HG03280 (cell line): ENCODE results near the gene PNPLA2.

ENCODE experiments used
- ATAC-seq: cut with Tn5 transposase; IDR thresholded peaks from one replicate; pipeline ENCODE4 v1.9.1; 2021; ENCODE audit warnings: mild to moderate bottlenecking, moderate library complexity; ENCODE audit not compliant: unreplicated experiment

The PNPLA2 gene, protein sequence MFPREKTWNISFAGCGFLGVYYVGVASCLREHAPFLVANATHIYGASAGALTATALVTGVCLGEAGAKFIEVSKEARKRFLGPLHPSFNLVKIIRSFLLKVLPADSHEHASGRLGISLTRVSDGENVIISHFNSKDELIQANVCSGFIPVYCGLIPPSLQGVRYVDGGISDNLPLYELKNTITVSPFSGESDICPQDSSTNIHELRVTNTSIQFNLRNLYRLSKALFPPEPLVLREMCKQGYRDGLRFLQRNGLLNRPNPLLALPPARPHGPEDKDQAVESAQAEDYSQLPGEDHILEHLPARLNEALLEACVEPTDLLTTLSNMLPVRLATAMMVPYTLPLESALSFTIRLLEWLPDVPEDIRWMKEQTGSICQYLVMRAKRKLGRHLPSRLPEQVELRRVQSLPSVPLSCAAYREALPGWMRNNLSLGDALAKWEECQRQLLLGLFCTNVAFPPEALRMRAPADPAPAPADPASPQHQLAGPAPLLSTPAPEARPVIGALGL

DNA sequence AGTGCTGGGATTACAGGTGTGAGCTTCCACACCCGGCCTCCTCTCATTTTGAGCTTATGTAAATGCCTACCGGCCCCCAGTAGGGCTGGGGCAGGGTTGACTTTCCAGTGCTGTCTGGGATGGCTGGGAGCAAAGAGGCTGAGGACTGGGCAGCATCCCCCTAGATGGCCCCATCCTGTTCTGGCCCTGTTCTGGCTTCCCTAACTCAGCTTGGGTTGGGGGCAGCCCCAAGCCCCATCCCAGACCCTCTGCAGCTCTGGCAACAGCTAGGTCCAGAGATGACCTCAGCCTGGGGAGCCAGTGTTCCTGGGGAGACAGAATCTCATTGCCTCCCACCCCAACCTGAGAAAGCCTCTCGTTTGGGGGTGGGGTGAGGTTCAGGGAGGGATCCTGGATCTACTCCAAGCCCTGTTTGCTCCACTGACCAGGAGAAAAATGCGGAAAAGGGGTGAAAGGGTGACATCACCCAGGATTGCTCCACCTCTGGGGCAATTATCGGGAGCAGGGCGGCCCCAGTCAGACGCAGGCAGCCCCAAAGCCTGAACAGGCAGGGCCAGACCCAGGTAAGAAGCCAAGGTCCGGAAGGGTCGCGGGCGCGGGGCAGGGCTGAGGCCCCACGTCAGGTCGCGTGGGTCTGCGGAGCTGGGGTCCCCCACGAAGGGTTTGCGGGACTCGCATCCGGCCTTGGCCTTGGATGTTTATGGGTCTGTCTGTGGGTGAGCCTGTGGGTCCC, at the start of gene PNPLA2:
PNPLA2 (plus strand) TSS at position 519 of the 733 bp plus-strand sequence. CDS start 805 bp downstream, outside the sequence.
- no peak for ATAC-seq

DNA sequence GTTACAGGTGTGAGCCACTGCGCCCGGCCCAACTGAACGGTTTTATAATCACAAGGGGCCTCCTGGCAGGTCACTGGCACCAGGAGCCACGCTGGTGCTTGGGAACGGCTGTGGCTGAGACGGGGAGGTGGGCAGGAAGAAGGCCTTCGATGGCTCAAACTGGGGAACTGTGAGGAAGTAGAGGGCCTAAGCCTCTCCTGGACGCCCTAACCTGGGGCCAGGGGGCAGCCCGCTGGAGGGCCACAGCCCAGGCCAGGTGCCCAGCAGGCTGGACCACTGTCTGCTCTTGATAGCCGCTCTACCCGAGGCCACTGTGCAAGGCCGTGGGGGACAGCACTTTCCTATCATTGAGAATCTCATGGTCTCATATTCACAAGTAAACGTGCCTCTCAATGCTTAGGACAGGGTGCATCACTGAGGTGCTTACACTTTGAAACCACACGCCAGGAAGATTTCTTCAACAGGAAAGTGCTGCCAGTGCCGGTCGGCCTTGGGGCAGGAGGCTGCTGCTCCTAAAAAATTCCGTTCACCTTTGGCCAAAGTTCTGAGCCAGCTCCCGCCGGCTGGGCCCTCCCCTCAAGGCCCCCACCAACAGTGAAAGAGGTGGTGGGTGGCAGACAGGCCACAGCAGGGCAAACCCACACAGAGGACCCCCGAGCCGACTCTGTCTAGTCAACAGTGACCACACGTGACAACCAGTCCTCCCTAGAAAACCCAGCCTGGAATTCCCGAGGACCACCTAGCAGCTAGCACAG, 48.6 kb upstream of the PNPLA2 start:
- ATAC-seq, result no peak

DNA sequence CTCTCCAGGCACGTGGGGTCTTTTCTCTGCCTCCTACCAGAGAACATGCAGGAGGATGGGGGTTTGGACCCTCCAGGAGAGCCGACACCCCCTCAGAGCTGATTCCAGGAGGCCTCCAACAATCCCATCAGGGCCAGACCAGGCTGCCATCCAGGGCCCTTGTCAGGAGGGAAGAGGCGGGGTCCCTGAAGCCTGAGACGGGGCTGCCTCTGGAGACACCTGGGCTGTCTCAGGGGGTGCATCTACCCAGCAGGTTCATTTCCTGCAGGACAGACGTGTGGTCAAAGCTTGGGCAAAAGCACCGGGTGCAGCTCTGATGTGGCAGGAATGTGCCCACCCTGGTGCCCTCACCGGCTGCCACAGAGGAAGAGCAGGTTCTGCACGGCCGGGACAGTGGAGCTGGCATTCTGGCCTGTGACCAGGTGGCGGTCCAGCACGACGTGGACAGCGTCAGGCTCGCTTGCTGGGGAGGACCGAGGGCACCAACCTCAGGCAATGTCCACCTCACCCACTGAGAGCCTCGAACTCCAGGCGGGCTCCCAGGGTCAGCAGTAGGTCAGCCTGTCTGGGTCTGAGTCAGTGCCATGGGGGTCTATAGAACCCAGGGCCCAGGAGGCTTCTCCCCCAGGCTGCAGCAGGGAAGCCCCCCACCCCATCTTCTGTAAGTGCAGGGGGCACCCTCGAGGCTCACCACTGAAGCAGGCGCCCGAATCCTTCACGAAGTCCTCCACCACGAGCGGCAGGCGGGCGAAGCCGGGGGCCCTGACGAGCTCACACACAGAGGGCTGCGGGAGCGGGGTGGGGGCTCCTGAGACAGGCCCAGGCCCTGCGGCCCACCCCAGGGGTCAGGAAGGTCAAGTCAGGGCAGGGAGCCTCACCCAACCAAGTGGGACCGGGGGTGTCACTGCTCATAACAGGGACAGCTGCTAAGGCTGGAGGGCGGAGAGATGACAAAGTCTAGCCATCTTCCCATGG, 47.8 kb upstream of the PNPLA2 start:
- no peak for ATAC-seq

DNA sequence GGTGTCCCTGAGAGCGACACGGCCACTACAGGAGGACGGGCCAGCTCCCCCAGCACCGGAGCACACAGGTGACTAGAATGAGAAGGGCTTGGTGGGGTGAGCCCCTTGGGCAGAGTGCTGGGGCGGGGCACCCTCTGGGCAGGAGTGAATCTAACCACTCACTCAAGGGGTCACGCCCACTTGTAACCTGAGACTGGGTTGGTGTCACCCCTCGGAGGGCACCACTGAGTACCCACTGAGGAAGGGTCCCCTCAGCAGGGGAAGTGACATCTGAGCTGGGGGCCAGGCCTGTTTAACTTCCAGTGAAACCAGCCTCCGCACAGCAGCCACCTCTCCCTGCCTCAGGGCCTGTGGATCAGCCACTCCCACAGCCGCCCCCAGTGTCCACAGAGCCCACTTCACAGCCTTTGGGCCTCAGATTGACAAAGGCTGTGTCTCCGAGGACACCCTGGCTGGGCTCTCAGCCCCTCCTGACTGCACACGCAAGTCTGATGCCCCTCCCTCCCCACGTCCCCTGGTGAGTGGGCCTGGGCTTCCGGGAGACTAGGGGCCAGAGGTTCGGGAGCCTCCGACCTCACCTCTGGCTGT, 47.0 kb upstream of the PNPLA2 start:
- no peak for ATAC-seq

DNA sequence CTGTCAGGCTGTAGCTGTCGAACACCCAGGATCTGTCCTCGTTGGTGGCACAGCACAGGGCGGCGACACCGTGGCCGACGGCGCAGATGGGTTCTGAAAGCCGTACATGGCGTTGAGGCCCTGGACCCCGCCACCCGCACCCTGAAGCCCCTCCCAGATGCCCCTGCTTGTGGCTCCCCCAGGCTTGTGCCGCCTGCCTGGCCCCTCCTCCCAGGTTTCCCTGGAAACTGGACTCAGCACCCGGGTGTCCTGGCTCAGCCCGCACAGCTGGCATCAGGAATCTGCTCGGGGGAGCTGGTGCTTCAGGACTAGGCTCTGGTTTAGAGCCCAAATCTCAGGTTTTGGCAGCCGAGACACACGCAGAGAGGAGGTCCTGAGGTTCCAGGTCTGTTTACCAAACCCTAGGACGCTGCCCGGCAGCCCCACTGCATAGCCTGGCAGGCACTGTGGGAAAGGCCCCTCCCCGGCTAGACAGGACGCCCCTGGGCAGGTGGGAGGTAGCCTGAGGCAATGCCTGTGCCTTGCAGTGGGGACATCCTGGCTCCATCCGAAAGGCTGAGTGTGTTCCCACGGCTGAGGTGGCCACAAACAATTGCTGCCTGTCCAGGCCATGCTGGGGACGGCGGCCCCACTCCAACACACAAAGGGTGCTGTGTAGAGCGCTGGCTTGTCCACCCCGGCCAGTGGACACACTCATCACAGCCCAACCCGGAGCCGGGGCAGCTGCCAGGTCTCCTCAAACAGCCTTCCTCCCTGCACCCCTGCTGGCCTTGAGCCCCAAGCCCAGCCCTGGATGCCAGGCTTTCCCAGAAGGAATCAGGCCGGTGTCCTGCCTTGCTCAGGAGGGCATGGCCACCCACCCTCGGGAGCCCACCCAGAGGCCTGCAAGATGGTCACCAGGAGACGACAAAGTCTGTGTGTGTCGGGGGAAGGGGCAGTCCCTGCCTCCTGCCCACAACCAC, 46.0 kb upstream of the PNPLA2 start:
- ATAC-seq, result no peak

DNA sequence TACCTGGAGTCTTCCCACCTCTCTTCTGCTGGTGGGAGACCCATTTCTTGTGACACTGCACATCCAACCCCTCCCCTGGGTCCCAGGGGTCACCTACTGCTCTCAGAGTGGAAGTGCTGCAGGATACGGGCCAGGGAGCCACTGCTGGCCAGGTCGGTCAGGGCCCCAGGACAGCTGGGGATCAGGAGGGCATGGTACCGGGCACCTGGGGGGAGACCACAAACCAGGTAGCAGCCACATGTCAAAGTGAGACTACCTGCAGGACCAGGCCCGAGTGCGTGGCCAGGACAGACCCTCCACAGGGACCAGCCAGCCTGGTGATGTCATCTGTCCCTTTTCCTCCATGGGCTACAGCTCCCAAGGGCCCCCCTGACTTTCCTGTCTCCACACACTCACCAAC, 45.3 kb upstream of the PNPLA2 start:
- ATAC-seq, result no peak

DNA sequence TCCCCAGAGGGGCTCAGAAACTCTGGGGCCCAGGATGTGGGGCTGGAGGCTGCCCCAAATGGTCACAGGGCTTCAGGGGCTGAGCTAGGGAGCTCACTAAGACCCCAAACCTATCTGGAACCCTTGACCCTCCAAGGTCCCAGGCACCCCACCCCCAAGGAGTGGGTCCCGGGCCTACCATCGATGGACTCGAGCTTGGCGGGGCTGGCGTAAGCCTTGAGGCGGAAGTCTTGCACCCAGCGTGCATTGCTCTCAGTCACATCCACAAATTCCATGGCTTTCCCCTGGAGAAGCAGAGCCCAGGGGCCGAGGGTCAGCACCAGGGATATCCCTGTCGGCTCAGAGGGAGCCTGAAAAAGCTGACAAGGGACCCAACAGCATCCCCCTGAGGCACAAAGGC, 44.9 kb upstream of the PNPLA2 start:
- ATAC-seq, result no peak

DNA sequence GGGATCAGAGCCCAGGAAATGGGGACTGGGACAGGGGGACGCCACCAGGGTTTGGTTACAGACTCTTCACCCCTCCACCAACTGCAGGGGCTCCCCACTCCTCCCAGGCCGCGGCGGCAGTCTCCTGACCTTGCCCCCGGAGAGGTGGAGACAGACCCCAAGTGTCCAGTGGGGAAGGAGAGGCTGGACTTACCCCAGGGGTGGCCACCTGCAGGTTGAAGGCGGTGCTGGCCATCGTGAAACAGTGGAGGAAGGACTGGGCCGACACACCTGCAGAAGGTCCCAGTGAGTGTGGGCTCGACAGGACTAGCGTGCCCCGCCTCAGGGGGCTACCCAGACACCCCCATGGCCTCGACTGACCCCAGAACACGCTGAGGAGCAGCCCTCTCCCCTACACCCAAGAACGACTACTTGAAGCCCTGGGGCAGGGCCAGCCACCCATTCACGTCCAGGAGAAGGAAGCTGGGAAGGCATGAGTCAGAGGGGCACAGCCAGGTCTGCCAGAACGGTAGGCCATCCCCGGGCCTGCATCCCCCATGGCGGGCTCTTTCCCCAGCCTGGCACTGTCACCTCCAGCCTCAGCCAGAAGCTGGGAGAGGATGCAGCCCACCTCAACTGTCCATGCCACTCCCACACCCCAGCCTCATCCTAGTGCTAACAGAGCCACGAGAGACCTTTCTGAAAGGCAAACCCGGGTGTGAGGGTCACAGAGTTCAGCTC, 43.7 kb upstream of the PNPLA2 start:
- no peak for ATAC-seq

DNA sequence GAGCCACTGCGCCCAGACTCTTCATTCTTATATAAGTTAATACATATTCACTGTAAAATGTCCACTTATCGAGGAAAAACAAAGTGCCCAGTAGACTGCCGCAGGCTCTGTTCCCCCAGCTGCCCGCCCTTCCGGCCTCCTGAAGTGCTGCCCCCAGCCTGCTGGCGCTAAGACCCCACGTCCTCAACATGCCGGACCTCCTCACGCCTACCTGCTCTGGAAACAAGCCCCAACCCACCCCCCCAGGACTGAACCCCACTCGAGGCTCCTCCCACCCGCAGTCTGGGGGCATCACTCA, 42.5 kb upstream of the PNPLA2 start:
- ATAC-seq, result no peak

DNA sequence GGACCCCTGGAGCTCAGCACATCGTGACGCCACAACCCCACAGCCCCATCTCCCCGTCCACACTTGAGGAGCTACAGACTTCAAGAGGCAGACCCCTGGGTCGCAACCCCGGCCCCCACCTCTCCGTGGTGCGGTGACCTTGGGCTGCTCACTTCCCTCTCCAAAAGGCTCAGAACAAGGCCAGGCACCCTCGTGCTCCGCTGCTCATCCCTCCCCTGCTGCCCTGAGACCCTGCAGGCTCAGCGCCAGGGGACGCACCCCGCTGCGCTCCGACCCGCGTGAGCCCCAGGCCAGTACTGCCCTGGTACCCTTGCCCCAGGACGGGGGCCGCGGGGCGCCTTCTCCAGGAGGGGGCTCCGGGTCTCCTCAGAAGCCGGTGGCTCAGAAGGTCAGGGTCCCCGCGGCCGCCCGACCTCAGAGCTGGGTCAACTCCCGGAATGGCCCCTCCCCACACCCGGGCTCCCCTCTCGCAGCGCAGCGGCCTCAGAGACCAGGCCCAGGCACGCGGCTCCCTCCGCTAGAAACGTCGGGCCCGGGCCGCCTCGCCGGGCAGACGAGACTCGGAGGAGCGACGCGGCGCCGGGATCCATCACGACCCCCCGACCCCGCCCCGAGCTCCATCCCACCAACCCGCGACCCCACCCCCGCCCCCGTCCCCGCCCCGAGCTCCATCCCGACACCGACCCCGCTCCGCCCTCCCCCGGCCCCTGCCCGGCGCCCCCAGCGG, 42.0 kb upstream of the PNPLA2 start:
- ATAC-seq, result peak; percentile 20

DNA sequence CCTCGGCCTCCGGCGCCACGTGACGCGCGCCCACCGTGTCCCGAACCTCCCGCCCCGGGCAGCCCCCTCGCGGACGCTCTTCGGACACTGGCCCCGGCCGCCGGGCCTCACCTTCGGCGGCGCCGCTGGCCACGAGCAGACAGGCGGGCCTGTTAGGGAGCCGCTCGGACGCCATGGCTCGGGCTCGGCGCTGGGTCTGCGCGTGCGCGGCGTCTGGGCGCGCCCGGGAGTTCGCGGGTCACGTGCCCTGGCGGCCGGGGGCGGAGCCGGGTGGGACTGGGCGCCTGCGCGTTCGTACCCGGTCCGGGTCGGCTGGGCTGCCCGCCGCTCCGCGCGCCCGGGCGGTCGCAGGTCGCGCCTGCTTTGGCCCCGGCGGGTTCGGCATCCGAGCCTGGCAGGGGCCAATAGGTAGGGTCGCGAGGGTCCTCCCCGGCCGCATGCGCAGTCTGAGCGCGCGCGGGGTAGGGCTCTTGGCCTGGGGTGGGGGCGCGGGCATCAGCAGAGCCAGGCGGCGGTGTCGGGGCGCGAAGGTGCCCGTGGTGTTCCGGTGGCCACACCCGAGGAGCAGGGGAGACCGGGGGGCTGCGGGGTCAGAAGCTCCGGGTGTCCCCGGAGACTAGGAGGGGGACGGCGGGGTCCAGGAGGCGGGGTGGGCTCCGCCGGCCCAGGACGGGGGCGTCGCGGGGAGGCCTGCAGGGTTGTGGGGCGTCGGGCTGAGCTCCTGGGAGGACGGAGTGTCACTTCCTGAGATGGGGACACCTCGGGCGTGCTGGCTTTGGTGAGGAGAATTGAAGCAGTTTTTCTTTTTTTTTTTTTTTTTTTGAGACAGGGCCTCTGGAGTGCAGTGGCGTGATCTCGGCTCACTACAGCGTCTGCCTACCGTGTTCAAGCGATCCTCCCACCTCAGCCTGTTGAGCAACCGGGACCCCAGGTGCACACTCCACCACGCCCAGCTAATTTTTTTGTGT, 41.1 kb upstream of the PNPLA2 start, which contains the start of gene GATD1:
GATD1 (minus strand) TSS at position 200 of the 968 bp plus-strand sequence; CDS start at position 175, 25 bp downstream.
- peak; percentile 80 for ATAC-seq

DNA sequence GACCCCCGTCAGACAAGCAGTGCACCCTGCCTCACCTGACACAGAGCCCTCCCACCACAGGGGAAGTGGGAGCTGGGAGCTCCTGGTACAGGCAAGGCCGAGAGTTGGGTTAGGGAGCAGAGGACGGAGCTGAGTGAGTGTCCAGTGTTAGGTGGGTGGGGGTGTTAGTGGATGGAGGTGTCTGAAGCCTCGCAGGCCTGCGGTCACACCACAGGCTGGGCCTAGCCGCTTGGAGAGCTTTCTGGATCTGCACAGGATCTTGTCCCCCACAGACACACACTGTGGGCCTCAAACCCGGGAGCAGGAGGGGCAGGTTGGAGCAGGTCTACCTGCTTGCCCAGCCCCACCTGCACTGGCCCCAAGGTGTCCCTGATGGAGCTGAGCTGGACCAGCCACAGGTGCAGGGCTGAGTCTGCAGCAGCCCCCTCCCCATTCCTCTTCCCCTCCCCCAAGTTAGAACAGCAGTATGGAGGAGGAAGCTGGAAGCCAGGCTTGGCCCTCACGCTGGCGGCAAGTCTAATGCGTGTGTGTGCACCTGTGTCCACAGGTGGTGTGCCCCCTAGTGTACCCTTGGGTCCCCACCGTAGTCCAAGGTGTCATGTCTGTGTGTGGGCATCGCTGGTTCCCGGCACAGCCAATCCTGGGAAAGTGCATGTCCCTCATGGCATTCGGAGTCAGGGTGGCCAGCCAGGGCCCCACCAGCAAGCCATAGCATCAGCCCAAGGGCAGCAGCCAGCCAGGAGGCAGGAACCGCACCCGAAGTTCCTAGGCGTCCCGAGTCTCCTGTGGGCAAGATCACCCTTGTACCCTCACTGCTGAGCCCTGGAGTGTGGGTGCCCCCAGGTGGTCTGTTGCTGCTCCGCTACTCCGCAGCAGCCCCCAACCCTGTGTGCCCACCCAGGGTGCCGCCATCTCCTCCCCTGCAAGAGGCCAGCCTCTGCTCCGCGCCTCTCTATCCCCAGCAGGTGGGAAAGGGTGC, 39.4 kb upstream of the PNPLA2 start:
- no peak for ATAC-seq

DNA sequence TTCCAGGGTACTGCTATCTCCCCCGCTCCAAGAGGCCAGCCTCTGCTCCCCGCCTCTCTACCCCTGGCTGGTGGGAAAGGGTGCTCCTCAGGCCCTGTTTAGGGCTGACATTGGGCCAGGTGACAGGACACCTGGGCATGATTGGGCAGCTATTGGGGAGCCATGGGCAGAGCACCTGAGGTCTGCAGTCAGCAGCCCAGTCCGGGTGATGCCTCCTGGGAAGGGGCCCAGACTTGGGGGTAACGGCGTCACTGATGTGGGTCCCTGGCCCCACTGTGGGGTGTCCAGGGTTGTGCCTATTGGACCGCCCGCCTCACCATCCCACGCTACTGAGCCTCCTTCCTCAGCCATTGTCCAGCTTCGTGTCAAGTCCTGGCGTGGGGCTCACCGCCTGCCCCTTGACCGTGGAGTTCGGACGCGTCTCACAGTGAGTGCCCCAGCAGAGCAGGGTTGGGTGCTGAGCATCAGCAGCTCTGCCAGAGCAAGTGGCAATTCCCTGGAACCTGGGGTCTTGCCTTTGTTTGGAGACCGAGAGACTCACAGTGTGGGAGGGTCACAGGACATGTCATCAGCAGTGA, 38.7 kb upstream of the PNPLA2 start:
- no peak for ATAC-seq

DNA sequence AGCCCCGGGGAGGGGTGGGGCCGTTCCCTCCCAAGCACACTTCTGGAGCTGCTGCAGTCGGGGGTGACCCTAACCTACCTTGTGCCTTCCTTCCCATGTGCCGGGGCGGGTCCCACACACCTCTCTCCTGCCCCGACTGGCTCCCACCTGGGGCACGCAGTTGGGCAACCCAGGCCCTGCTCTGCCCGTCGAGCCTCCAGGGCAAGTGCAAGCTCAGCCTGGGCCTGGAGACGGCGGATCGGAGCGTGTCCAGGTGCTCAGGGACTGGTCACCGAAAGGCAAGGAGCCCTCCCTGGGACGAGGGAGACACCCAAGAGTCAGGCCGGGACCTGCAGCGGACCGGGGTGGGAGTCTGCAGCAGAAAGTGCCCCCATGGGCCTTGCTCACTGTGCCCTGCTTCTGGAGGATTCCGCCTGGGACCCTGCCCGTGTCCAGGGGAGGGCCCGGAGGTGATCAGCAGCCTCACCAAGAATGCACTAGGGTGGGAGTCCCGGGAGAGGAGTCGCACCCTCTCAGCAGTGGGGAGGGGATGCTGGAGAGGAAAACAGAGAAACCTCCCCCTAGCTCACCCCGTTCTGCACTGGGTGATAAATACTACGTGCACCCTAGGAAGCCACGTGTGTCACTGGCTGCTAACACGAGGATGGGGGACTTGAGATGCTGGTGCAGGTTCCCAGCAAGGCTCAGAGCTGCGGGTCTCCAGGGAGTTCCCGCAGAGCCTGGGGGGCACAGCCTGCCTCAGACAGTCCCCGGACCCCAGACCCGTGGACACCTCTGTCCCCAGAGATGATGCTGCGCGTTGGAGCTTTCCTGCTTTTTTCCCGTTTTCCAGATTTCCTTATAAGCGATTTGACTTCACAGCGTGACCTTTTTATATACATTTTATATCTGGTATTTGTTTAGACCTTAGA, 36.2 kb upstream of the PNPLA2 start:
- no peak for ATAC-seq
